HepG2 (cell line): ENCODE results near the gene ACSL3. TPM values are rescaled to one million over a fixed set of nuclear protein-coding genes. Genes with fewer than 3 reads are reported as not detected.

Source experiments
- ATAC-seq: fragments of 200-7000 bp; cut with Tn5 transposase; 3 replicates; pipeline ENCODE4 v1.9.1; 2020; ENCODE audit warnings: mild to moderate bottlenecking, moderate library complexity
- BruUV-seq: library from RNA; stranded (reverse); fragments of 400-500 nt; replicated peaks from 2 replicates; lab custom pipeline; 2021; lab: Mats Ljungman, UMichigan
- CTCF ChIA-PET: fragments of 300-600 bp; formaldehyde crosslinking; extraction: SDS; loops from one replicate; lab custom pipeline; 2021; ENCODE audit warnings: low total read pairs, inconsistent platforms, low intra/inter-chr PET ratio; lab: Yijun Ruan, JAX
- POLR2A ChIA-PET: fragments of 350-600 bp; sonication (Branson Sonifier 250); formaldehyde crosslinking; loops from one replicate; lab custom pipeline; 2020; ENCODE audit warnings: antibody characterized with exemption, inconsistent platforms; lab: Yijun Ruan, JAX
- DNase-seq: peaks from one replicate; pipeline ENCODE4 v3.0.0-alpha.2; 2015; ENCODE audit warnings: low spot score
- FAIRE-seq: peaks from 3 replicates; lab custom pipeline; 2011; peaks lifted over from hg19 to GRCh38; lab: Jason Lieb, UNC
- H2AFZ ChIP-seq: one replicate; pipeline ENCODE4 v1.6.1; 2011; ENCODE audit warnings: low read length, inconsistent platforms
- H3K27ac ChIP-seq: fragments of 300-600 bp; 3 replicates; pipeline ENCODE4 v1.8.0; 2011; ENCODE audit warnings: mixed run types, mild to moderate bottlenecking, mixed read lengths, low read length, inconsistent platforms; ENCODE audit not compliant: insufficient read depth; ENCODE audit errors: extremely low read length
- H3K27me3 ChIP-seq, 2 experiments: fragments of 200-600 bp in 1 of 2; 2 replicates in 1 of 2; 3 replicates in 1 of 2; pipeline versions ENCODE4 v1.6.0 to v1.8.0; 2011; ENCODE audit warnings: low read length in 2 of 2, mild to moderate bottlenecking in 2 of 2, moderate library complexity in 2 of 2, inconsistent platforms in 1 of 2; ENCODE audit not compliant: insufficient read depth in 2 of 2, control insufficient read depth in 1 of 2
- H3K36me3 ChIP-seq, 2 experiments: fragments of 200-600 bp in 1 of 2; replicated peaks in 1 of 2; 2 replicates in 1 of 2; 3 replicates in 1 of 2; pipeline versions ENCODE4 v1.5.1 to v1.8.0; 2011; ENCODE audit warnings: low read length in 2 of 2, inconsistent platforms in 1 of 2; ENCODE audit not compliant: insufficient read depth in 2 of 2, control insufficient read depth in 1 of 2
- H3K4me1 ChIP-seq: 2 replicates; pipeline ENCODE4 v1.5.1; 2012; ENCODE audit warnings: low read length, inconsistent platforms; ENCODE audit not compliant: insufficient read depth
- H3K4me2 ChIP-seq: 2 replicates; pipeline ENCODE4 v1.6.0; 2011; ENCODE audit warnings: low read depth, low read length, inconsistent platforms
- H3K4me3 ChIP-seq, 3 experiments: fragments of 200-600 bp in 1 of 3; sonication (generic), shearing (Covaris generic) in 1 of 3; replicated peaks in 1 of 3; 2 replicates each; pipeline ENCODE4 v1.5.1; 2011 to 2016; ENCODE audit warnings: low read length in 3 of 3, inconsistent platforms in 2 of 3, low read depth in 2 of 3, mild to moderate bottlenecking in 2 of 3, control low read depth in 1 of 3, mixed read lengths in 1 of 3; ENCODE audit not compliant: insufficient read depth in 1 of 3
- H3K79me2 ChIP-seq: one replicate; pipeline ENCODE4 v1.6.1; 2011; ENCODE audit warnings: low read length, inconsistent platforms; ENCODE audit not compliant: insufficient read depth
- H3K9ac ChIP-seq: 2 replicates; pipeline ENCODE4 v1.6.0; 2011; ENCODE audit warnings: mild to moderate bottlenecking, low read depth, low read length, inconsistent platforms; ENCODE audit not compliant: insufficient read depth
- H3K9me3 ChIP-seq: 2 replicates; pipeline ENCODE4 v1.5.1; 2012; ENCODE audit warnings: mild to moderate bottlenecking, low read length
- H4K20me1 ChIP-seq: 2 replicates; pipeline ENCODE4 v1.6.0; 2011; ENCODE audit warnings: inconsistent platforms, mild to moderate bottlenecking, low read length, moderate library complexity; ENCODE audit not compliant: insufficient read depth
- MXI1 ChIP-seq: IDR thresholded peaks from 3 replicates; pipeline ENCODE4 v1.6.1; 2012; ENCODE audit warnings: low read depth, low read length, inconsistent platforms, borderline replicate concordance
- RBM22 ChIP-seq: fragments of 200-400 bp; formaldehyde crosslinking; optimal IDR thresholded peaks from 2 replicates; pipeline ENCODE3; 2017; ENCODE audit warnings: mild to moderate bottlenecking, low read length, moderate library complexity
- ZBTB7A ChIP-seq: sonication (generic); formaldehyde crosslinking; IDR thresholded peaks from 2 replicates; pipeline ENCODE4 v1.8.0; 2022; ENCODE audit warnings: mild to moderate bottlenecking, missing genetic modification reagents
- ZNF251 ChIP-seq: sonication (generic); formaldehyde crosslinking; IDR thresholded peaks from 2 replicates; pipeline ENCODE4 v1.9.0; 2021; ENCODE audit warnings: mild to moderate bottlenecking, missing genetic modification reagents
- ZNF530 ChIP-seq: sonication (generic); formaldehyde crosslinking; IDR thresholded peaks from 2 replicates; pipeline ENCODE4 v1.5.0; 2020; ENCODE audit warnings: low read depth, mild to moderate bottlenecking, missing genetic modification reagents
- WGBS: methylation state at CpG from one replicate; pipeline ENCODE4 v1.1.6; 2017; ENCODE audit warnings: low lambda C conversion rate; 5-methylcytosine and 5-hydroxymethylcytosine counted together
- in situ Hi-C: cut with HindIII; loops from 2 replicates; pipeline ENCODE4 v1.10.0; 2017; ENCODE audit warnings: low pct_unique_long_range_greater_than_20kb; ENCODE audit not compliant: extremely low pct_ligation_motif_present
- intact Hi-C: fragments of 100-400 bp; cut with micrococcal nuclease; formaldehyde crosslinking; loops from one replicate; pipeline ENCODE4 v1.10.0; 2022; ENCODE audit not compliant: unreplicated experiment
- polyA plus RNA-seq, 8 experiments: library from polyadenylated mRNA; depleted of rRNA in 3 of 8; stranded (reverse) in 7 of 8; unstranded in 1 of 8; fragments of >200 nt; fragmentation: Illumina TruSeq in 4 of 8; extraction: Trizol in 4 of 8; gene quantifications; 2 replicates each; pipeline versions ENCODE4 v1.2.1 to v1.2.3, GENCODE V29; 2011 to 2016; ENCODE audit warnings: low read depth in 4 of 8, missing spikeins in 1 of 8, mixed read lengths in 1 of 8; ENCODE audit not compliant: insufficient read depth in 1 of 8
- total RNA-seq, 5 experiments: library from RNA; depleted of rRNA; stranded (reverse); fragments of >200 nt; fragmentation: Illumina TruSeq; extraction: Trizol; gene quantifications; 2 replicates each; pipeline ENCODE4 v1.2.3, GENCODE V29; 2016; ENCODE audit warnings: low read depth in 1 of 5
- TF ChIP-seq, protein P1 (sequence below): sonication (generic); formaldehyde crosslinking; IDR thresholded peaks from 2 replicates; pipeline ENCODE4 v1.4.0; 2020; ENCODE audit warnings: mild to moderate bottlenecking, missing genetic modification reagents

ACSL3 gene
- total and polyA plus RNA-seq, 2 of the 13 experiments (the other 11 are each of a cell fraction or from before 2014, with no cell fraction given) = 305 to 365 TPM

DNA sequence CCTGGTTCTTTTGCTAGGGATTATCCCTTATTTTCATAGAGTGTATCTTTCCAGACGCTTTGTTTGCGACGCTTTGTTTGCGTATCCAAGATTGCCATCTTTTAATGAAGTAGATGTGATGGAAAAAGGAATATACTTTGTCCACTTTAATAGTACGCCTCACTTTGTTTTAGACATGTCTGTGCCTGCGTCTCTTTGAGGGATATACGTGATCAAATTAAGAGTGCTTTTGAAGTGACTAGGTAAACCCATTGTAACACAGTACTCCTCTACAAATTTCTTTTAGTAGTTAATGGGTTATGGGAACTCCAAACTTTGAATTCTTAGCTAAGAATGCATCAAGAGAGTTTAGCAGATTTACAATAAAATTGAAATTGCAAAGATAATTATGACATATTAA lies 27.9 kb downstream of the ACSL3 start (continued):
- TF ChIP-seq, protein P1, sequence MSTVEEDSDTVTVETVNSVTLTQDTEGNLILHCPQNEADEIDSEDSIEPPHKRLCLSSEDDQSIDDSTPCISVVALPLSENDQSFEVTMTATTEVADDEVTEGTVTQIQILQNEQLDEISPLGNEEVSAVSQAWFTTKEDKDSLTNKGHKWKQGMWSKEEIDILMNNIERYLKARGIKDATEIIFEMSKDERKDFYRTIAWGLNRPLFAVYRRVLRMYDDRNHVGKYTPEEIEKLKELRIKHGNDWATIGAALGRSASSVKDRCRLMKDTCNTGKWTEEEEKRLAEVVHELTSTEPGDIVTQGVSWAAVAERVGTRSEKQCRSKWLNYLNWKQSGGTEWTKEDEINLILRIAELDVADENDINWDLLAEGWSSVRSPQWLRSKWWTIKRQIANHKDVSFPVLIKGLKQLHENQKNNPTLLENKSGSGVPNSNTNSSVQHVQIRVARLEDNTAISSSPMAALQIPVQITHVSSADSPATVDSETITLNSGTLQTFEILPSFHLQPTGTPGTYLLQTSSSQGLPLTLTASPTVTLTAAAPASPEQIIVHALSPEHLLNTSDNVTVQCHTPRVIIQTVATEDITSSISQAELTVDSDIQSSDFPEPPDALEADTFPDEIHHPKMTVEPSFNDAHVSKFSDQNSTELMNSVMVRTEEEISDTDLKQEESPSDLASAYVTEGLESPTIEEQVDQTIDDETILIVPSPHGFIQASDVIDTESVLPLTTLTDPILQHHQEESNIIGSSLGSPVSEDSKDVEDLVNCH = no peak
- TF ChIP-seq MXI1 (no peak), ZBTB7A (CRISPR knock-in tag) (no peak)
- TF ChIP-seq, all 625 proteins: peak for 0

DNA sequence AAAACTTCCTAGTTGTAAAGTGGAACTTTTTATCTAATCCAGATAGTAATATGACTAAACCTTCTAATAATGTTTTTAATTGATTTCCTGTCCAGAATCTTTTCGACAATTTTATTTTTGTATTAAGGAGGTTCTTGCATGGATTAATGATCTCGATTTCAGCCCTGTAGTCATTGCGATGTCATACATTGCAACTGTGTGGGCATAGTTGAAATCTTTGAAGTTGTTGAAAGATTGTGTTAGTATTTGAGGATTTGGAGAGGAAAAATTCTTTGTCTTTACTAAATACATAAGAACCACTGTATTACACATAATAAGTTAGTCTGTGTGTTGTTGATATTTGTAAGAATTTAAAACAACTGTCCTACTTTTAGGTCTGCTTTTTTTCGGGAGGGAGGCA lies 31.1 kb downstream of the ACSL3 start:
- Histone ChIP-seq H3K4me1 (peaks cover 83% of the 10 kb centered on the region), H3K4me2 (no peak overlapping the region), H3K9ac (no peak overlapping the region), H3K79me2 (peaks cover 85% of the 10 kb centered on the region), H3K36me3 (peaks cover 4 to 31% of the 10 kb centered on the region in 2 experiments), H2AFZ (no peak overlapping the region), H4K20me1 (peaks cover 85% of the 10 kb centered on the region)
- CTCF ChIA-PET = interaction anchor here (1.1 kb wide), 1 partner anchor 26 kb away, joined by 4 read pairs; no protein-coding TSS in a partner anchor
- POLR2A ChIA-PET = no interaction called here
- no peak for DNase-seq
- WGBS = 95% methylated on average over 4 of the region's 4 CpGs
- FAIRE-seq = no peak
- intact Hi-C loops (no loop called here), in situ Hi-C loops (no loop called here)
- TF ChIP-seq ZNF251 = no peak
- TF ChIP-seq ZNF530 (CRISPR knock-in tag) = no peak
- peak; percentile 29 for TF ChIP-seq RBM22
- TF ChIP-seq, all 625 proteins: peak for 1
- no TSS peak for BruUV-seq
- Histone ChIP-seq H3K27ac (peak overlapping the region; percentile 18), H3K4me3 (no peak overlapping the region), H3K27me3 (no peaks in the 10 kb centered on the region), H3K9me3 (no peaks in the 10 kb centered on the region)
- no peak for ATAC-seq
